SK-N-SH (cell line): Measurements from ENCODE around the gene OPHN1. TPM values are rescaled to one million over a fixed set of nuclear protein-coding genes. Genes with fewer than 3 reads are reported as not detected.

Experiments used
- JUND ChIP-seq: IDR thresholded peaks from 2 replicates; pipeline ENCODE4 v1.4.0; 2012
- RCOR1 ChIP-seq: fragments of 150-350 bp; IDR thresholded peaks from 2 replicates; pipeline ENCODE4 v1.6.1; 2017; ENCODE audit warnings: antibody characterized with exemption, low read length
- REST ChIP-seq: IDR thresholded peaks from 2 replicates; pipeline ENCODE4 v1.6.1; 2012; ENCODE audit warnings: mild to moderate bottlenecking, low read depth, low read length, moderate library complexity
- SMC3 ChIP-seq: IDR thresholded peaks from 2 replicates; pipeline ENCODE4 v1.6.1; 2012; ENCODE audit warnings: low read depth, low read length, improper control_type of control experiment
- TAF1 ChIP-seq: IDR thresholded peaks from 2 replicates; pipeline ENCODE4 v1.6.1; 2012; ENCODE audit warnings: low read depth, mild to moderate bottlenecking, low read length, moderate library complexity, borderline replicate concordance
- polyA plus RNA-seq, 3 experiments: library from polyadenylated mRNA; depleted of rRNA; stranded (reverse); fragments of >200 nt; gene quantifications; 2 replicates each; pipeline ENCODE4 v1.2.3, GENCODE V29; 2012
- small RNA-seq, 7 experiments: library from RNA; depleted of rRNA; stranded (forward); fragments of <200 nt; gene quantifications; one replicate each; pipeline ENCODE3, GENCODE V24; 2012

The OPHN1 gene
- polyA plus RNA-seq, 1 of the 3 experiments (the other 2 are of a cell fraction), result 1.7 TPM

DNA sequence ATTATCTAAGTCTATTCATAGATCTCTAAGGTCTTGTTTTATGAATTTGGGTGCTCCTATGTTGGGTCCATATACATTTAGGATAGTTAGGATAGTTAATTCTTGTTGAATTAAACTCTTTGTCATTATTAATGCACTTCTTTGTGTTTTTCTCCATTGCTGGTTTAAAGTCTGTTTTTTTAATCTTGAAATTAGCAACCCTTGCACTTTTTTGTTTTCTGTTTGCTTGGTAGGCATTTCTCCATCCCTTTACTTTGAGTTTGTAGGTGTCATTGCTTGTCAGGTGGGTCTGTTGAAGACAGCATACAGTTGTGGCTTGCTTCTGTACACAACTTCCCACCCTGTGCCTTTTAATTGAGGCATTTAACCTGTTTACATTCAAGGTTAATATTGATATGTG lies 434.8 kb downstream of the OPHN1 start (continued):
- TF ChIP-seq REST (no peak), RCOR1 (no peak), JUND (no peak), TAF1 (no peak), SMC3 (no peak)
- TF ChIP-seq, all 33 proteins: peak for 0

Small RNAs within 50 kb of the gene (small RNA-seq; reads per million reads assigned to genes)
- gene RF00019 (0 reads per million in 7 experiments), gene RNU6-1225P (0 to 1.6 (median 0) reads per million in 7 experiments)

Other genes starting within 250 kb of the OPHN1 start
- 15.0 and 22.5 TPM in 2 replicates for gene YIPF6, start 65.6 kb upstream of the OPHN1 start, polyA plus RNA-seq (2012; rRNA removed)
- 2.6 TPM in 2 replicates for gene STARD8, start 214.2 kb upstream of the OPHN1 start, polyA plus RNA-seq (2012; rRNA removed)